Limb (tissue), 2 donors: Measurements from ENCODE around the gene LTA.
"Not testable (repeated sequence)": the region's sequence is repeated elsewhere in the genome, so short reads cannot be mapped to it uniquely, and the experiment has no call there.

ENCODE experiments used
- DNase-seq, 2 donors: peaks; one replicate each; pipeline ENCODE4 v3.0.0-alpha.2; 2016; ENCODE audit errors: extremely low spot score in 2 of 2

Gene LTA

DNA sequence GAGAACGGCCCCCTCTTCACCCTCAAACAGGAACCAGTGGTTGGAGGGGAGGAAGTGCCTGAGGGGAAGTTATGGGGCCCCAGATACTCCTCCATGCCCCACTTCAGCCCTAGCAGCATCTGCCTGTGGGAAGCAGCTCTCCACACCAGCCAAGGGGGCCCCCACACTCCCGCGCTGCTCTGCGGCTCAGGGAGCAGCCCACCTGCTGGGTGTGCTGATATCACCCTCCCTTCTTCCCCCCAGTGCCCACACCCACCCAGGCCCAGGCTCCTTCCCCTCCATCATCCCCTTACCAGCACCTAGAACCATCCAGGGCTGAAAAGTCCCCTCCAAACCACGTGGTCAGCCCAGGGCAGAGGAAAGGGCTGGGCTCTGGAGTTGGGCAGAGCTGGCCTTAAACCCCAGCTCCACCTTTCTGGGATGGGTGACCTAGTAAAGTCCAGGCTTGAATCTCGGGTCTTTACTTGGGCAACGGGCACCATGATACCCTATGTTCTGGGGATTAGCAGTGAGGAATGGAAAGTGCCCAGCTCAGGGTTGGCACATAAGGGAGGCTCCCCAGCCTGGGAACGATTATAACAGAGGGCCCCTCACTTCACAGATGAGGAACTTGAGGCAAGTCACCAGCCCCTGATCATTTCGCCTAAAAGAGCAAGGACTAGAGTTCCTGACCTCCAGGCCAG is 14.7 kb downstream of the LTA start:
- DNase-seq = no peak

DNA sequence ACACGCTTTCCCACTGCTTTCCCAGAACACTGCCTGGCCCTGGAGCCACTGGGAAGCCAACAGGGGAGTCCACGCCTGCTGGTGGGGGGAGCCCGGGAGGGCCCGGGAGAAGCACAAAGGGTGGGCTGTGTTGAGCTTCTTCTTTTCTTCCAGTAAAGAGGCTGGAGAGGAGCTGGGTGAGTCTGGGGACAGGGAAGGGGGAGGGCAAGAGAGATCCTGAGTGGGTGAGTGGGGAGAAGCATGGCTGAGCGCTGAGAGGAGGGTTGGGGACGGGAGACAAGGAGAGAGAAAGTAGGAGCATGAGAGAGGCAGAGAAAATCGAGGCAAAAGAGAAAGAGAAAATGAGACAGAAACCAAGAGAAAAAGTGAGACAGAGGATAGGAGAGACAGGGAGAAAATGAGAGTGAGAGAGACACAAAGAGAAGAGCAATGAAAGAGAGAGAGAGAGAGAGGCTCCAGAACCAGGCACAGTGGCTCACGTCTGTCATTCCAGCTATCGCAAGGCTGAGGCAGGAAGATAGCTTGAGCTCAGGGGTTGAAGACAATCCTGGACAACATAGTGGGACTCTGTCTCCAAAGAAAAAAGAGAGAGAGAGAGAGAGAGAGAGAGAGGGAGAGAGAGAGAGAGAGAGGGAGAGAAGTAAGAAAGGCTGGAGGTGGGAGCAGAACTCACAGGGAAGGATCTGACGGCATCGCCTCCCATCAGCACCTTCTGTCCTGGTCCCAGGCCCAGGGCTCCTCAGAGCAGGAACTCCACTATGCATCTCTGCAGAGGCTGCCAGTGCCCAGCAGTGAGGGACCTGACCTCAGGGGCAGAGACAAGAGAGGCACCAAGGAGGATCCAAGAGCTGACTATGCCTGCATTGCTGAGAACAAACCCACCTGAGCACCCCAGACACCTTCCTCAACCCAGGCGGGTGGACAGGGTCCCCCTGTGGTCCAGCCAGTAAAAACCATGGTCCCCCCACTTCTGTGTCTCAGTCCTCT is 16.0 kb downstream of the LTA start:
- DNase-seq = peak in 1 of 2 donors; percentile 42

DNA sequence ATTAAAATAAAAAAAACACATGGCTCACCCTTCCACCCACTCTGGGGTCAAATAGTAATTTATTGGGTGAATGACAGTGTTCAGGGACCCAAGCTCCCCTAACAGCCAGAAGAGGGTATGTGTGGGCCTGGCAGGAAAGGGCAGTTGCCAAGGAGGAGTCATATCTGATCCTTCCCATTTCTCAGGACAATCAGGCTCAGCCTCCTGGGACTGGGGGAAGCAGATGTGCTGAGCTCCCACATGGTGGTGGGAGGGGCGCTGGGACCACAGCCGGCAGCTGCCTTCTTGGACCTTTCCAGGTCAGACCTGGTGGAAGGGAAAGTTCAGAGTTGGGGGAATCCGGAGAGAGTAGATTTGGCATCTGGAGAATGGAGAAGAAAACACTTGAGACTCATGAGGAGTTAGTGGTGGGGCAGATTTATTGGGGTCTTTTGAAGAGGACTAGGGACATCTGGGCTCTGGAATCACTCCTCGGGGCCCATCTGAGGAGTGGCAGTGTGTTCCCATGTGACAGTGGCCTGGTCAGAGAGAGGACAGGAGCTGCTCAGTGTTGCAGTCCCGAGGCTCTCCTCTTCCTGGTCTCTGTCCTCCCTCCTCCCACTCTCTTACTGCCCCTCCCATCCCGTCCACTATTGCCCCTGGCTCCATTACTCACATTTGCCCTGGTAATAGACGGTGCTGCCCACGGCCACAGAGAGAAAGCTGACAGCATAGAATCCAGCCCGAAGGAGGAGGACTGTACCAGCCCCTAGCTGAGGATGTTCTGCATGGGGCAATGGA is 17.0 kb downstream of the LTA start:
- DNase-seq = no peak

DNA sequence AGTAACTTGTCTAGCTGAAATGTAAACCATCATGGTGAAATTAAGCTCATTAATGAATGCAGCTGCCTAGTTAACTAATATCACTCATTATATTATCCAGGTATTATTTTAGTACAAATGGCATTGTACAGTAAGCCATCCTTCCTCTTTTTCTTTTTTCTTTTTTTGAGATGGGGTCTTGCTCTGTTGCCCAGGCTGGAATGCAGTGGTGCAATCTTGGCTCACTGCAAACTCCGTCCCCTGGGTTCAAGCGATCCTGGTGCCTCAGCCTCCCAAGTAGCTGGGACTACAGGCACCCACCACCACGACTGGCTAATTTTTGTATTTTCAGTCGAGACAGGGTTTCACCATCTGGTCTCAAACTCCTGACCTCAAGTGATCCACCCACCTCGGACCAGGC is 18.6 kb downstream of the LTA start:
- DNase-seq = not testable (repeated sequence)

DNA sequence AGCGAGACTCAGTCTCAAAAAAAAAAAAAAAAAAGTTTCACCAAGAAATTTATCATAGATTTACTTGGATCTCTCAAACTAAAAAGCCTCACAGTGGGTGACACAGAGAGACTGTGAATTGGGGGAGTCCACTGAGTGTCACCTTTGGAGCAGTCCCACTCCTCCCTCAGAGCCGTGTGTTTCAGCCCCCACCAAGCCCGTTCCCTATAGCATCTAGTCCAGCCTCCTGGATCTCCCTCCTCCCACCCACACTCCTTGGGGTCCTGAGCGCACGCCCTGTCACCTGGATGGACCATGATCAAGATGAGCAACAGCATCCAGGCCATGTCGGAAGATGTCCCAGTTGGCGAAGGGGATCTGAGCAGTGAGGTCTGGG is 20.3 kb downstream of the LTA start:
- no peak for DNase-seq

DNA sequence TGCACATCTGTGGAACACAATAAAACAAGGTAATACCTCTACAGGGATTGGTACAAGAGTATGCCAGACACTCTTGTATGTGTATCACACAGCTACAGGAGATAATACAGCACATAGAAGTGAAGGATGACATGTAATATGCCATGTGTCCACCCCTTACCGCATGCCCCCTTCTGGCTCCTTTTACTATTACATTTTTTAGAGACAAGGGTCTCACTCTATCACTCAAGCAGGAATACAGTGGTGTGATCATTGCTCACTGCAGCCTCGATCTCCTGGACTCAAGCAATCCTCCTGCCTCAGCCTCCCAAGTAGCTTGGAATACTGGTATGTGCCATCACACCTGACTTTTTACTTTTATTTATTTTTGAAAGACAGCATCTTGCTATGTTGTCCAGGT is 24.9 kb downstream of the LTA start:
- no peak for DNase-seq

DNA sequence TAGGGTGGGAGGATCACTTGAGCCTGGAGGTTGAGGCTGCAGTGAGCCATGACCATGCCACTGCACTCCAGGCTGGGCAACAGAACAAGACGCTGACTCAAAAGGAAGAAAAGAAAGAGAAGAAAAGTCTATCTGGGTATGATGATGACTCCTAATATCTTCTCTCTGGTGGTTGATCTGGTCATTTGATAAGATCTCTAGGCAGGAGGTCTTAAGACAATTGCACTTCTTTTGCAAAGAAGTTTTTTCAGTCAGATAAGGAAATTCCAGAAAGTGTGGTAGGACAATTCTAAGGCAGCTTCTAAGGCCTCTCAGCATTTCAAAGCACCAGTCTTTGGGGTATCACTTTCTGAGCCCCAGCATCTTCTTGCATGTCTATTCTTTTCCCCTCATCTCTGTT is 35.2 kb downstream of the LTA start:
- no peak for DNase-seq

DNA sequence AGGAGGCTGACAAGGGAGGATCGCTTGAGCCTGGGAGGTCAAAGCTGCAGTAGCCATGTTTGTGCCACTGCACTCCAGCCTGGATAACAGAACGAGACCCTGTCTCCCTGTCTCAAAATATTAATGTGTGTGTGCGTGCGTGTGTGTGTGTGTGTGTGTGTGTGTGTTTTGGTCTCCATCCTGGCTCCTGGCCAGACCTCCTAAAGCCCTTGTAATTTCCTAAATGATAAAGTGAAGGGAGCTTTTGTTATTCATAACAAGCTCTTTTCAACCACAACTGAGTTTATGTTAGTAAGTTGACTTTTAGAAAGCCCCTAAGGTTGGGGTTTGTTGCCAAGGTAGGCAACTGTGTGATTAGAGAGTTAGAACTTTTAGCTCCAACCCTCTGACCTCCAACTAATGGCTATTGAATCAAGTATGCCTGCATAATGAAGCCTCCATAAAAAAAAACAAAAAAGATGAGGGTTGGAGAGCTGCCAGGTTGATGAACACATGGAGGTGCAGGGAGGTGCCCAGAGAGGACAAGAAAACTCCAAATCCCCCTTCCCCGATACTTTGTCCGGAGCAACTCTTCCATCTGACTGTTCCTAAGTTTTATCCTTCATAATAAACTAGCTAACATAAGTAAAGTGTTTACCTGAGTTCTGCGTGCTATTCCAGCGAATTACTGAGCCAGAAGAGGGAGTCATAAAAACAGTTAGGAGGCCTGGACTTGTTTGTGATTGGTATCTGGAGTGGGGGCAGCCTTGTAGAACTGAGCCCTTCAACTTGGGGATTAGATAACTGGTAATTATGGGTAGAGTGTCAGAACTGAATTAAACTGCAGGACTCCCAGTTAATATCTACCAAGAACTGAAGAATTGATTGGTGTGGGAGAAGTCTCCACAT is 37.7 kb downstream of the LTA start:
- no peak for DNase-seq

DNA sequence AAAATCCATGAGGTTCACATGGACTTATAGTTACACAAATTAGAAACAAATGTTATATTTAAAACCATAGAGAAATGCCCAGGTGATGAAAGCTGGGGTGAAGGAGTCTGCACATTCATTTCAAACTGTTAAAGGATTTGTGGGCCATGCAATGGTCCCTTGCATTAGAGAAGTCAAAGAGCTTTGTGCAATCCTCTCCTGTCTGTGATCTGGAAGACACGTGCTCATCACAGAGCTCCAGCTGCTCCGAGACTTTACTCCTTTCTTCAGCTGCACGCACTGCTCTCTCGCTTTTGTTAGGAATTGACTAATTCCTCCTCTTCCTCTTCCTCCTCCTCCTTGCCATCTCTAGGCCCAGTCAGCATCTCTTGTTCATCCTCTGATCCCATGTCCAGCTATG is 38.9 kb downstream of the LTA start:
- no peak for DNase-seq

DNA sequence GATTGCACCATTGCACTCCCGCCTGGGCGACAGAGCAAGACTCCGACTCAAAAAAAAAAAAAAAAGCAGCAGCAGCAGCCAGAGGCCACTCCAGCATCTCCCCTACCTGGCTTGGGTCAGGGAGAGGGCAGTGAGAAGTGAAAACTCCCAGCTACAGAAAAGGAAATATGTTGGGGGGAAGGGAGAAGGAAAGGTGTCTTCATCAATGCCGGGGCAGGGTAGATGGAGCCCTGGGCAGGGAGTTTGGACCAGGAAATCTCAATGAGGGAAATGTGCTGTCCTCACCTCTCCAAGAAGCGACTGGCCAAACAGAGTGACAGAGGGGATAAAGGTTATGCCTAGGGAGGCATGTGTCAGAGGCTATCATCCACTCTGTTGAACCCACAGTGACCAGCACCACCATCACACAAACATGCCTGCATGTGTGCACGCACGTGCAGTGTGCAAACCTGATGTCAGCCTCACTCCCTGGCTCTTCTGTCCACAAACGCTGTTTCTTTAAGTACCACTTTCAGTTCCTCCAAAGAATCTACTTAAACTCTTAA is 42.1 kb downstream of the LTA start:
- no peak for DNase-seq

DNA sequence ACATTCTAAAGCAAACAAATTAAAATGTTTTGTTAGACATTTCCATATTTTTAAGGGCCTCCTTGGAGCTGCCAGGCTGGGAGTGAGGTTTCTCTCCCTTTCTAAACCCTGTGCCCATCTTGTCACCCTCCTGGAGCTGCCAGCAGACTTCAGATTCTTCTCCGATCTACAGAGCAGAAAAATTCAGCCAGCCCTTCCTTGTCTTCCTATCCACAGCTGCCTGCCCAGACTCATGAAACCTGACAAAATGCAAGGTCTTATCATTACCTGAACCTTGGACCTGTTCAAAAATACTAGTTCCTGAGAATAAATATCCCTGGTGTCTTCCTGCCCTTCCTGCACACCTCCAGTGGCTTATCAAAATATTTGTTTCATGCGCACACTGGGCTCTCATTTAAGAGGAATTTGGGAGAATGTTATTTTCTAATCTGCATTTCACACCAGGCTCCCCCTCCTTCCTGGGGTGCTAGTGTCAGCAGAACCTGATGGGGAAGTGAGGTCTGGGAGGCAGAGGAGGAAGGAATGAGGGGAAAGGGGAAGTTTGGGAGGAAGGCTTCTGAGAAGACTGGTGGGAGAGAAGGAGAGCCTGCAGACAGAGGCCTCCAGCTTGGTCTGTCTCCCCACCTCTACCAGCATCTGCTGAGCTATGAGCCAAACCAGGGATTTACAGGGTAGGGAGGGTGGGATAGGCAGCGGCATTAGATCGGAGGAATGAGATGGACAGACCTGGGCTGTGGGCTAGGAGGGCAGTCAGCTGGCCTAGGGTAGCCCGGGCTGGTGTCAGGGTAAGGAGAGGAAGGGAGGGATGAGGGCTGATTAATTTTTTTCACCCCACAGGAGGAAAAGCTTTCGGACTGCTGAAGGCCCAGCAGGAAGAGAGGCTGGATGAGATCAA is 42.8 kb downstream of the LTA start, which contains the start of gene AIF1:
Gene AIF1 (plus strand): TSS at position 551 of the 895 bp plus-strand sequence. CDS start 96 bp downstream, at position 647.
- no peak for DNase-seq

DNA sequence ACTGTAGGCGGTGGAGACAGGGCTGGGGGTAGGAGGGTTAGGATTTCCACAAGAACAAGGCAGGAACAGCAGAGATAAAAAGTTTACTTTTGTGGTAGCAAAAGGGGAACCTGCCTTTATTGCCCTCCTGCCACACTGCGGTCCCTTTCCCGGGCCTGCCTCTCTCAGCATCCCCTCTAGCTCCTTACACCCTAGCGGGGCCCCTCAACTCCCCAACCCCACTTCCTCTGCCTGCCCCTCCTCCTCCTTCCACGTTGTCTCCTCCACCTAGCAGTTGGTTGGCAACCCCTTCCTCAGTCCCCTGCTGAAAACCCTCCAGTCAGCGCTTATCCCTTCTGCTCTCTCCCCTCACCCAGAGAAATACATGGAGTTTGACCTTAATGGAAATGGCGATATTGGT is 43.7 kb downstream of the LTA start:
- no peak for DNase-seq

DNA sequence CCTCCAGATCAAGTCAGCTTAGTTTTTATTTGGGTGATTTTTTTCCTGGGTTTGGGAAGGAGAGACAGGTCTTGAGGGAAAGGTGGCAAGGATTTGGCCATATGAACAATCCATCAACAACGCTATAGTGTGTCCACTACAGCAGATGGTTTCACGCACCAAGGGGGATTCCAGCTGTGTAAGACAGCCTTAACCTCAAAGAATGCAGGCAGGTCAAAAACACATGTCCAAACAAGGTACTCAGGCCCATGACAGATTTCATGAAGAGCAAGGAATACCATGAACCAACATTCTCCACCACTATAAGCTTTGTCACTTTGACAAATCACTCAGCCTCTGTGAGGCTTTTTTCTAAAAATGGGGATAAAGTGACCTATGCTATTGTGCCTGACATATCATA is 44.9 kb downstream of the LTA start:
- no peak for DNase-seq

DNA sequence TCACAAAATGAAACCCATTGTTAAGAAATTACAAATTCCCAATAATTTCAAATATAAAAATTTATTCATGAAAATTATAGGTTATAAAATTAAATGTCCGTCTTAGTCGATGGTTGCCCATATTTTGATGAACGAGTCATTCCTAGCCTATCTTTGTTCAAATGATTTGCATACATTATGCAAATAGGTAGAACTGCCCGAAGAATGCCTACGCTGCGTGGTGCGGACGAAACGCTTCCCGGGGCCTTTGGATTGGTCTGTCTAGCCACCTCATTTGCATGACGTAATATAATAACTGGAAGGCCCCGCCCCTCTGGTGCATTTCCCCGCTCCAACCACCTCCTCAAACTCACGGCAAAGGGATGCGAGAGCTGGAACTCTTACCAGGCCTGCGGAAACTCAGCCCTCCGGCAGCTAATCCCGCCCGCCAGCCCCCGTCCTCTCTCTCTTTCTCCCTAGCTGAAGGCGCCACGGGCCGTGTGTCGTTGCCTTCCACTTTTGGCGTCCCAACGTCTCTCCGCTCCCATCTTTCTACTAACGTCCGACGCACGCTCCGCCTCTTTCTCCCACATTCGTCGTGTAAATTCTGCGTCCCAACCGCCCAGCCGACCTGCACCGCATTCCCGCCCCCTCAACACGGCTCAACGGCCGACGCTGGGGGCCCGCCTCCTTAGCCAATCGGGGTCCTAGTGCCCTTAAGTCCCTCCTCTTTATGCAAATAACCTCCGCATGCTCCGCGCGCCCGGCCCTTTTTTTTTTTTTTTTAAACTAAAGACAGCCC is 47.9 kb downstream of the LTA start:
- peak; percentile 98 to 100 for DNase-seq

DNA sequence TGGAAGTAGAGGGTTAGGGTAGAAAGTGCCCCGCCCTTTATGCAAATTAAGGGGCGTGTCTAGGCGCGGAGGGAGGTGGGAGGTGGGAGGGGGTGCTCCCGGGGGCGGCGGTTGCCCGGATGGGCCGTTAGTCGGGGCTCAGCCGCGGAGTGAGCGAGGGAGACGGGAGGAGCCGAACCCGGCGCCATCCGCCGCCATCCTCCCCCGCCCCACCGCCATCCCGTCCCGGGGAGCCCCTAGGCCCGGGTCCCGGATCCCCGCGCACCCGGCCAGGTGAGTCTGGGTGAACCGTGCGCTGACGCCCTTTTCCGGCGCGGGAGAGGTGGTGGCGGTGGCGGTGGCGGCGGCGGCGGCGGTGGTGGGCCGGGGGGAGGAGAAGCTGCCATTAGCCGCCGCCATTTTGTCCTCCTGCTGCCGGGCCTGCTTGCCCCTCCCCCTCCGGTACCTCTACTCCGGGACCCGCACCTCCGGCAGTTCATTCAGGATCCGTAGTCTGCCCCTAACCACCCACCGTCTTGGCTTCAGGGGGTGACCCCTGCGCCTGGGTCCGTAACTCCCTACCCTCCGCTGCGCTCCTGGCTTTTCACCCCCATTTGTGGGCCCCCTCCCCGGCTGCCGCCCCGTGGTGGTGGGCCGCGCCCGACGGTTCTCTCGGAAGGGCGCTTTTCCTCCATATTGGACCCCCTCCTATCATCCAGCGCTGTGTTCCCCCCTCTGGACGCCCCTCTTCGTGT is 48.7 kb downstream of the LTA start, which contains the start of gene PRRC2A:
Gene PRRC2A (plus strand): TSS at position 130 of the 734 bp plus-strand sequence. CDS start 2,075 bp downstream, outside the sequence.
- DNase-seq = peak in 1 of 2 donors; percentile 81

DNA sequence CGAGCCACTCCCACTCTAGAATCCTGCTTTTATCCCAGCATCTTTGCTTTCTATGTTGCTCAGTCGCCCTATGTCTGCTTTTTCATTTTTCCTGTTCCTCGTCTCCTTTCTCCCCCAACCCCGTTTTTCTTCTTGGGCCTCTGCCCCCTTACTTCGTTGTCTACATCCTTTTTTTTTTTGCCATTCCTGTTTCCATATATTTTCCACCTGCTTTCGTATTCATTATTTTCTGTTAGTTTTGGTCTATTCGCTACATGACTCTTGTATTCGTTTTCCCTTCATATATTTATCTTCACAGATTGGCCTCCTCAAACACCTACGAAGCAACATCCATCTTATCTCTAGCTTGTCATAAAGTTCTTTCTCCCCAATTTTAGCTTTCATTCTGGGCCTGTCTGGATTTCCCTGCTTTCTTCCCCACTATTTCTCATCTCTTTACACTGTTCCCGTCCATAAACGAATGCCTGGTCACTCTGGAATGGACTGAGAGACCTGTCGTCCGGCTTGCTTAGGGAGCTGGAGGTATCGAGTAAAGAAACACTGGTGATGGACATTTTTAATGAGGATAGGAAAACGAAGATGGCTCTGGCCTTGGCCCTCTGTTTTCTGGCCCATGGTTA is 49.3 kb downstream of the LTA start:
- DNase-seq = no peak

DNA sequence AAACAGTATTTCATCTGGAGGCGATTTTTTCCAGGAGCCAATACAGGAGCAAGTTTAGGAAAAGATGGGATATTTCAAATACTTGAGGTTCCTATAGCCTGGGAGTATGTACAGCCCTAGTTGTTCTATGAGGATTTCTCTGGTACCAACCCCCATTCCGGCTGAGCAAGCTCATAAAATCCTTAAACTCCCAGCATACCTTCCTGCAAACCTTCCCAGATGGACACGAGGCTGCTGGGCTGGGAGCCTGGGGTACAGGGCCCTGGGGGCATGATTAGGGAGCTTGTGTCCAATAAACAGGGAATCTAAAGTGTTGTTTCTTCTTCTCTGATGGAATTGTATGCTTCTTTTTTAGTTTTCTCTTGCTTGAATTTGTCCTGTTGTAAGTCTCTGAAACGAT is 49.9 kb downstream of the LTA start:
- no peak for DNase-seq
